Panc1 (cell line): ENCODE measurements around the gene TRIM14. TPM values are rescaled to one million over a fixed set of nuclear protein-coding genes. Genes with fewer than 3 reads are reported as not detected.

Experiments
- ATAC-seq: fragments of 200-7000 bp; cut with Tn5 transposase; 2 replicates; pipeline ENCODE4 v1.9.1; 2020; ENCODE audit warnings: mild to moderate bottlenecking, moderate library complexity
- BruUV-seq: library from RNA; stranded (reverse); fragments of 400-500 nt; replicated peaks from 2 replicates; lab custom pipeline; 2021; lab: Mats Ljungman, UMichigan
- CTCF ChIA-PET: fragments of 300-600 bp; sonication (Branson Sonifier 250); formaldehyde crosslinking; loops from one replicate; lab custom pipeline; 2022; ENCODE audit warnings: antibody characterized with exemption; lab: Charles Lee
- POLR2A ChIA-PET: fragments of 300-600 bp; sonication (Branson Sonifier 250); formaldehyde crosslinking; loops from one replicate; lab custom pipeline; 2022; ENCODE audit warnings: antibody characterized with exemption; lab: Charles Lee
- DNase-seq: peaks from one replicate; pipeline ENCODE4 v3.0.0-alpha.2; 2010; ENCODE audit warnings: low read depth, low spot score
- H3K27ac ChIP-seq: 2 replicates; pipeline ENCODE4 v1.5.1; 2011; ENCODE audit warnings: mild to moderate bottlenecking, low read length, inconsistent platforms
- H3K27me3 ChIP-seq: fragments of 200-500 bp; sonication (Bioruptor generic); 2 replicates; pipeline ENCODE4 v1.6.0; 2014; ENCODE audit warnings: low read length, inconsistent platforms; ENCODE audit not compliant: control insufficient read depth, insufficient read depth
- H3K36me3 ChIP-seq: fragments of 200-500 bp; sonication (Bioruptor generic); 2 replicates; pipeline ENCODE4 v1.5.1; 2014; ENCODE audit warnings: inconsistent platforms, mild to moderate bottlenecking, low read length, moderate library complexity; ENCODE audit not compliant: control insufficient read depth, insufficient read depth
- H3K4me1 ChIP-seq: 2 replicates; pipeline ENCODE4 v1.5.1; 2011; ENCODE audit warnings: inconsistent platforms, mild to moderate bottlenecking, low read length, moderate library complexity; ENCODE audit not compliant: control insufficient read depth, insufficient read depth
- H3K4me3 ChIP-seq, 2 experiments: 2 replicates each; pipeline ENCODE4 v1.5.1; 2011 to 2012; ENCODE audit warnings: low read depth in 2 of 2, low read length in 2 of 2, mild to moderate bottlenecking in 2 of 2, inconsistent platforms in 1 of 2, moderate library complexity in 1 of 2
- H3K9me3 ChIP-seq: fragments of 200-500 bp; sonication (Bioruptor generic); 2 replicates; pipeline ENCODE4 v1.5.1; 2014; ENCODE audit warnings: low read depth, mild to moderate bottlenecking, inconsistent platforms, low read length, moderate library complexity; ENCODE audit not compliant: control insufficient read depth, insufficient read depth
- POLR2AphosphoS5 ChIP-seq: IDR thresholded peaks from 2 replicates; pipeline ENCODE4 v1.6.1; 2012; ENCODE audit warnings: mild to moderate bottlenecking, low read depth, low read length, moderate library complexity
- SIN3A ChIP-seq: IDR thresholded peaks from 2 replicates; pipeline ENCODE4 v1.6.1; 2012; ENCODE audit warnings: low read depth, mild to moderate bottlenecking, low read length, moderate library complexity, borderline replicate concordance; ENCODE audit not compliant: insufficient read depth
- TCF7L2 ChIP-seq: IDR thresholded peaks from 2 replicates; pipeline ENCODE4 v1.6.1; 2011; ENCODE audit warnings: mild to moderate bottlenecking, low read depth, low read length, inconsistent platforms
- in situ Hi-C: cut with HindIII; loops from 2 replicates; pipeline ENCODE4 v1.10.0; 2016; ENCODE audit warnings: low sequenced_read_pairs, low pct_unique_long_range_greater_than_20kb
- intact Hi-C: fragments of 100-400 bp; cut with micrococcal nuclease; formaldehyde crosslinking; loops from one replicate; pipeline ENCODE4 v1.10.0; 2022; ENCODE audit not compliant: unreplicated experiment
- total RNA-seq: library from RNA; stranded (reverse); gene quantifications from one replicate; pipeline ENCODE4 v1.2.1, GENCODE V29; 2021; ENCODE audit not compliant: unreplicated experiment
- TF ChIP-seq, protein P1 (sequence below), 2 experiments: IDR thresholded peaks; 2 replicates each; pipeline ENCODE4 v1.6.1; 2011 to 2012; ENCODE audit warnings: low read depth in 2 of 2, control low read depth in 1 of 2, low read length in 1 of 2, mild to moderate bottlenecking in 1 of 2, moderate library complexity in 1 of 2; ENCODE audit not compliant: insufficient read depth in 1 of 2
- TF ChIP-seq, protein P2 (sequence below): fragments of 450-650 bp; IDR thresholded peaks from 2 replicates; pipeline ENCODE4 v1.5.1; 2017; ENCODE audit warnings: mild to moderate bottlenecking

The TRIM14 gene
- total RNA-seq, 1 experiment from 2014 or later = 9.7 TPM

- TF ChIP-seq, protein P1, sequence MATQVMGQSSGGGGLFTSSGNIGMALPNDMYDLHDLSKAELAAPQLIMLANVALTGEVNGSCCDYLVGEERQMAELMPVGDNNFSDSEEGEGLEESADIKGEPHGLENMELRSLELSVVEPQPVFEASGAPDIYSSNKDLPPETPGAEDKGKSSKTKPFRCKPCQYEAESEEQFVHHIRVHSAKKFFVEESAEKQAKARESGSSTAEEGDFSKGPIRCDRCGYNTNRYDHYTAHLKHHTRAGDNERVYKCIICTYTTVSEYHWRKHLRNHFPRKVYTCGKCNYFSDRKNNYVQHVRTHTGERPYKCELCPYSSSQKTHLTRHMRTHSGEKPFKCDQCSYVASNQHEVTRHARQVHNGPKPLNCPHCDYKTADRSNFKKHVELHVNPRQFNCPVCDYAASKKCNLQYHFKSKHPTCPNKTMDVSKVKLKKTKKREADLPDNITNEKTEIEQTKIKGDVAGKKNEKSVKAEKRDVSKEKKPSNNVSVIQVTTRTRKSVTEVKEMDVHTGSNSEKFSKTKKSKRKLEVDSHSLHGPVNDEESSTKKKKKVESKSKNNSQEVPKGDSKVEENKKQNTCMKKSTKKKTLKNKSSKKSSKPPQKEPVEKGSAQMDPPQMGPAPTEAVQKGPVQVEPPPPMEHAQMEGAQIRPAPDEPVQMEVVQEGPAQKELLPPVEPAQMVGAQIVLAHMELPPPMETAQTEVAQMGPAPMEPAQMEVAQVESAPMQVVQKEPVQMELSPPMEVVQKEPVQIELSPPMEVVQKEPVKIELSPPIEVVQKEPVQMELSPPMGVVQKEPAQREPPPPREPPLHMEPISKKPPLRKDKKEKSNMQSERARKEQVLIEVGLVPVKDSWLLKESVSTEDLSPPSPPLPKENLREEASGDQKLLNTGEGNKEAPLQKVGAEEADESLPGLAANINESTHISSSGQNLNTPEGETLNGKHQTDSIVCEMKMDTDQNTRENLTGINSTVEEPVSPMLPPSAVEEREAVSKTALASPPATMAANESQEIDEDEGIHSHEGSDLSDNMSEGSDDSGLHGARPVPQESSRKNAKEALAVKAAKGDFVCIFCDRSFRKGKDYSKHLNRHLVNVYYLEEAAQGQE (IDR thresholded peaks at IDR 0.05; ENCODE audit: insufficient read depth in 1 of 2, low read depth in 2 of 2, low read length in 1 of 2) = no peak
- TF ChIP-seq TCF7L2 = no peak
- TF ChIP-seq SIN3A = no peak
- no peak for TF ChIP-seq POLR2AphosphoS5
- TF ChIP-seq, protein P2, sequence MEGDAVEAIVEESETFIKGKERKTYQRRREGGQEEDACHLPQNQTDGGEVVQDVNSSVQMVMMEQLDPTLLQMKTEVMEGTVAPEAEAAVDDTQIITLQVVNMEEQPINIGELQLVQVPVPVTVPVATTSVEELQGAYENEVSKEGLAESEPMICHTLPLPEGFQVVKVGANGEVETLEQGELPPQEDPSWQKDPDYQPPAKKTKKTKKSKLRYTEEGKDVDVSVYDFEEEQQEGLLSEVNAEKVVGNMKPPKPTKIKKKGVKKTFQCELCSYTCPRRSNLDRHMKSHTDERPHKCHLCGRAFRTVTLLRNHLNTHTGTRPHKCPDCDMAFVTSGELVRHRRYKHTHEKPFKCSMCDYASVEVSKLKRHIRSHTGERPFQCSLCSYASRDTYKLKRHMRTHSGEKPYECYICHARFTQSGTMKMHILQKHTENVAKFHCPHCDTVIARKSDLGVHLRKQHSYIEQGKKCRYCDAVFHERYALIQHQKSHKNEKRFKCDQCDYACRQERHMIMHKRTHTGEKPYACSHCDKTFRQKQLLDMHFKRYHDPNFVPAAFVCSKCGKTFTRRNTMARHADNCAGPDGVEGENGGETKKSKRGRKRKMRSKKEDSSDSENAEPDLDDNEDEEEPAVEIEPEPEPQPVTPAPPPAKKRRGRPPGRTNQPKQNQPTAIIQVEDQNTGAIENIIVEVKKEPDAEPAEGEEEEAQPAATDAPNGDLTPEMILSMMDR = no peak
- Histone ChIP-seq H3K9me3 (no peaks in the 10 kb centered on the region), H3K4me1 (no peaks in the 10 kb centered on the region), H3K27me3 (no peaks in the 10 kb centered on the region), H3K36me3 (no peaks in the 10 kb centered on the region; the same call in 1 of the 2 replicates), H3K4me3 (no peak overlapping the region), H3K27ac (no peak overlapping the region)
- DNase-seq = no peak
- no peak for ATAC-seq
- BruUV-seq = no TSS peak
- POLR2A ChIA-PET = no interaction called here
- intact Hi-C loops (no loop called here), in situ Hi-C loops (no loop called here)
- CTCF ChIA-PET = no interaction called here
Observed at GRCh38 chr9:98022447-98022846, 96.6 kb downstream of the TRIM14 start.

GRCh38 chr9:98021306-98022040 is 97.5 kb downstream of the TRIM14 start:
- TF ChIP-seq, protein P2 = no peak
- Histone ChIP-seq H3K27me3 (no peaks in the 10 kb centered on the region), H3K27ac (no peak overlapping the region), H3K9me3 (no peaks in the 10 kb centered on the region), H3K4me3 (no peak overlapping the region), H3K4me1 (no peaks in the 10 kb centered on the region), H3K36me3 (peaks cover 2% of the 10 kb centered on the region)
- in situ Hi-C loops (no loop called here), intact Hi-C loops (no loop called here)
- DNase-seq (no peak), ATAC-seq (no peak)
- CTCF ChIA-PET = no interaction called here
- POLR2A ChIA-PET = no interaction called here
- no TSS peak for BruUV-seq
